ENCODE results near the gene PLOD1. TPM values are rescaled to one million over a fixed set of nuclear protein-coding genes. Genes with fewer than 3 reads are reported as not detected.
"Not testable (repeated sequence)": the region's sequence is repeated elsewhere in the genome, so short reads cannot be mapped to it uniquely, and the experiment has no call there.

PLOD1 gene
- polyA plus RNA-seq, 2 of the 4 experiments (the other 2 are of a cell fraction), result 53.8 to 83.9 TPM

DNA sequence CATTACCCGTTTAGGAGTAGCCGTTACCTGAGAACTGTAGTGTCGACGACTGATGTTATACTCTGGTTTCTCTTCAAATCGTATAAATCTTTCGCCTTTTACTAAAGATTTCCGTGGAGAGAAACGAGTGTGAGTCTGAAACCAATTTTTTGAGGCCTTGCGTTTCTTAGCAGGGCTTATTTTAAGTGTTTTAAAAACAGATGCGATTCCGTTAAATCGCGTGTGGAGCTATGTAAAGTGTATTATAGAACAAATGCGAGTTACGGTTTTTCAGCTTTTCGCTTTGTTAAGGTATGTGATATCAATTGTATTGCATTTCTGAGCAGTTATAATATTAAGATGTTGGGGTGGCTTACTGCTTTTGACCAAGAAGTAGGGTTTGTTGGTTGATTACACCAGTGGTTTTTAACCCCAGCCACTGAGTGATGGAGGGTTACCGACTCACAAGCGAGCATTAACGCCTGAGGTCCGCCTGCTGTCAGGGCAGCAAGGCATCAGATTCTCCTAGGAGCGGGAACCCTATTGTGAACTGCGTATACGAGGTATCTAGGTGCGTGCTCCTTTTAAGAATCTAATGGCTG, 26.3 kb upstream of the PLOD1 start (continued):
- TF ChIP-seq, protein P1, sequence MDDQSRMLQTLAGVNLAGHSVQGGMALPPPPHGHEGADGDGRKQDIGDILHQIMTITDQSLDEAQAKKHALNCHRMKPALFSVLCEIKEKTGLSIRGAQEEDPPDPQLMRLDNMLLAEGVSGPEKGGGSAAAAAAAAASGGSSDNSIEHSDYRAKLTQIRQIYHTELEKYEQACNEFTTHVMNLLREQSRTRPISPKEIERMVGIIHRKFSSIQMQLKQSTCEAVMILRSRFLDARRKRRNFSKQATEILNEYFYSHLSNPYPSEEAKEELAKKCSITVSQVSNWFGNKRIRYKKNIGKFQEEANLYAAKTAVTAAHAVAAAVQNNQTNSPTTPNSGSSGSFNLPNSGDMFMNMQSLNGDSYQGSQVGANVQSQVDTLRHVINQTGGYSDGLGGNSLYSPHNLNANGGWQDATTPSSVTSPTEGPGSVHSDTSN (IDR thresholded peaks at IDR 0.05), result peak; percentile 89
- TF ChIP-seq ESRRA (IDR thresholded peaks at IDR 0.05; ENCODE audit: borderline replicate concordance, low read length) (no peak), RNF2 (IDR thresholded peaks at IDR 0.05; ENCODE audit: borderline replicate concordance, low read depth) (no peak), JUN (IDR thresholded peaks at IDR 0.05) (peak; percentile 100), ZSCAN20 (CRISPR knock-in tag; IDR thresholded peaks at IDR 0.05) (peak; percentile 50; the same call in 1 of the 2 replicates), HOXB5 (CRISPR knock-in tag; IDR thresholded peaks at IDR 0.05) (peak; percentile 87), FOSB (CRISPR knock-in tag; IDR thresholded peaks at IDR 0.05) (peak; percentile 99), RARB (CRISPR knock-in tag; IDR thresholded peaks at IDR 0.05) (peak; percentile 99), HOXA7 (CRISPR knock-in tag; IDR thresholded peaks at IDR 0.05) (peak; percentile 99), NFE2L2 (conservative IDR thresholded peaks at IDR 0.05; ENCODE audit: low read length) (no peak), TP53 (CRISPR knock-in tag; IDR thresholded peaks at IDR 0.05) (peak; percentile 99)
- TF ChIP-seq, protein P2, sequence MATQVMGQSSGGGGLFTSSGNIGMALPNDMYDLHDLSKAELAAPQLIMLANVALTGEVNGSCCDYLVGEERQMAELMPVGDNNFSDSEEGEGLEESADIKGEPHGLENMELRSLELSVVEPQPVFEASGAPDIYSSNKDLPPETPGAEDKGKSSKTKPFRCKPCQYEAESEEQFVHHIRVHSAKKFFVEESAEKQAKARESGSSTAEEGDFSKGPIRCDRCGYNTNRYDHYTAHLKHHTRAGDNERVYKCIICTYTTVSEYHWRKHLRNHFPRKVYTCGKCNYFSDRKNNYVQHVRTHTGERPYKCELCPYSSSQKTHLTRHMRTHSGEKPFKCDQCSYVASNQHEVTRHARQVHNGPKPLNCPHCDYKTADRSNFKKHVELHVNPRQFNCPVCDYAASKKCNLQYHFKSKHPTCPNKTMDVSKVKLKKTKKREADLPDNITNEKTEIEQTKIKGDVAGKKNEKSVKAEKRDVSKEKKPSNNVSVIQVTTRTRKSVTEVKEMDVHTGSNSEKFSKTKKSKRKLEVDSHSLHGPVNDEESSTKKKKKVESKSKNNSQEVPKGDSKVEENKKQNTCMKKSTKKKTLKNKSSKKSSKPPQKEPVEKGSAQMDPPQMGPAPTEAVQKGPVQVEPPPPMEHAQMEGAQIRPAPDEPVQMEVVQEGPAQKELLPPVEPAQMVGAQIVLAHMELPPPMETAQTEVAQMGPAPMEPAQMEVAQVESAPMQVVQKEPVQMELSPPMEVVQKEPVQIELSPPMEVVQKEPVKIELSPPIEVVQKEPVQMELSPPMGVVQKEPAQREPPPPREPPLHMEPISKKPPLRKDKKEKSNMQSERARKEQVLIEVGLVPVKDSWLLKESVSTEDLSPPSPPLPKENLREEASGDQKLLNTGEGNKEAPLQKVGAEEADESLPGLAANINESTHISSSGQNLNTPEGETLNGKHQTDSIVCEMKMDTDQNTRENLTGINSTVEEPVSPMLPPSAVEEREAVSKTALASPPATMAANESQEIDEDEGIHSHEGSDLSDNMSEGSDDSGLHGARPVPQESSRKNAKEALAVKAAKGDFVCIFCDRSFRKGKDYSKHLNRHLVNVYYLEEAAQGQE (IDR thresholded peaks at IDR 0.05), result peak; percentile 90
- TF ChIP-seq, protein P3, sequence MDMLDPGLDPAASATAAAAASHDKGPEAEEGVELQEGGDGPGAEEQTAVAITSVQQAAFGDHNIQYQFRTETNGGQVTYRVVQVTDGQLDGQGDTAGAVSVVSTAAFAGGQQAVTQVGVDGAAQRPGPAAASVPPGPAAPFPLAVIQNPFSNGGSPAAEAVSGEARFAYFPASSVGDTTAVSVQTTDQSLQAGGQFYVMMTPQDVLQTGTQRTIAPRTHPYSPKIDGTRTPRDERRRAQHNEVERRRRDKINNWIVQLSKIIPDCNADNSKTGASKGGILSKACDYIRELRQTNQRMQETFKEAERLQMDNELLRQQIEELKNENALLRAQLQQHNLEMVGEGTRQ (IDR thresholded peaks at IDR 0.05), result no peak

- H3K9me3 ChIP-seq; ATAC-seq; H3K4me2 ChIP-seq; H3K4me1 ChIP-seq; FAIRE-seq; DNase-seq (ENCODE audit: low read depth in 1 of 2, low spot score in 1 of 2); H3K4me3 ChIP-seq: not testable (repeated sequence)
- peak overlapping the region in 1 of 2 experiments; percentile 96; a peak in 1 of 6 replicates for H3K27ac ChIP-seq
- WGBS (ENCODE audit: missing lambda C conversion rate), result 91% methylated on average over 6 of the region's 6 CpGs
- CTCF ChIA-PET, result interaction anchor here (2.4 to 4.7 kb wide), 2 partner anchors 56 to 72 kb away, joined by 6 to 19 read pairs; no protein-coding TSS in a partner anchor
- POLR2A ChIA-PET, result interaction anchor here (3.9 kb wide), 2 partner anchors 56 to 70 kb away, joined by 45 to 80 read pairs; partner anchors contain the start of gene MFN2
Observed at GRCh38 chr1:11910914-11911228, 23.6 kb upstream of the PLOD1 start.

DNA sequence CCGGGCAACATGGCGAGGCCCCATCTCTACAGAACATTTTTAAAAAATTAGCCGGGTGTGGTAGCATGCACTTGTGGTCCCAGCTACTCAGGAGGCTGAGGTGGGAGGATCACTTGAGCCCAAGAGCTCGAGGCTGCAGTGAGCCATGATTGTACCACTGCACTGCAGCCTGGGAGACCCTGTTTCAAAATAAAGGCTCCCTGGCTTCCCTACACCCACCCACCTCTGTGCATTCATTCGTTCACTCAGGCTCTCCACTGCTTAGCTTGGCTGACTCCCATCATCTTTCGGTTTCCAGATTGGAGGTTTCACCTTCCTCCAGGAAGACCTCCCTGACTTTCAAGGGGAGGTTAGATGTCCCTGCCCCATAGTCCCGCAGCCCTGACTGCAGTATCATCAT, 22.5 kb upstream of the PLOD1 start:
- FAIRE-seq (no peak), DNase-seq (ENCODE audit: low read depth in 1 of 2, low spot score in 1 of 2) (no peak), ATAC-seq (no peak)
- TF ChIP-seq ATOH8 (CRISPR knock-in tag; IDR thresholded peaks at IDR 0.05; ENCODE audit: low read depth), result no peak
- no peak for TF ChIP-seq BHLHE40 (IDR thresholded peaks at IDR 0.05; ENCODE audit: low read depth, low read length)
- TF ChIP-seq CHD2 (IDR thresholded peaks at IDR 0.05; ENCODE audit: low read length, partially characterized antibody), result no peak
- TF ChIP-seq, protein P3 (IDR thresholded peaks at IDR 0.05), result no peak
- no peak for TF ChIP-seq HOXB13 (CRISPR knock-in tag; IDR thresholded peaks at IDR 0.05; ENCODE audit: low read depth)
- no peak for TF ChIP-seq ZSCAN20 (CRISPR knock-in tag; IDR thresholded peaks at IDR 0.05)
- no peak for TF ChIP-seq EHMT2 (IDR thresholded peaks at IDR 0.05; ENCODE audit: low read depth)
- TF ChIP-seq RAD21 (conservative IDR thresholded peaks at IDR 0.05 in 1 of 2, IDR thresholded peaks at IDR 0.05 in 1 of 2), result no peak
- no peak for TF ChIP-seq SREBF2 (IDR thresholded peaks at IDR 0.05)
- TF ChIP-seq HOXB5 (CRISPR knock-in tag; IDR thresholded peaks at IDR 0.05), result no peak
- no peak for TF ChIP-seq HEYL (CRISPR knock-in tag; IDR thresholded peaks at IDR 0.05)
- TF ChIP-seq RCOR1 (IDR thresholded peaks at IDR 0.05; ENCODE audit: low read depth, low read length), result no peak
- no peak for TF ChIP-seq HDAC2 (IDR thresholded peaks at IDR 0.05)
- no peak for TF ChIP-seq CBX2 (IDR thresholded peaks at IDR 0.05; ENCODE audit: borderline replicate concordance, low read depth)
- no peak for TF ChIP-seq RNF2 (IDR thresholded peaks at IDR 0.05; ENCODE audit: borderline replicate concordance, low read depth)
- no peak for TF ChIP-seq GATA3 (IDR thresholded peaks at IDR 0.05; ENCODE audit: borderline replicate concordance)
- no peak for TF ChIP-seq MAFK (IDR thresholded peaks at IDR 0.05; ENCODE audit: partially characterized antibody)
- no peak for TF ChIP-seq RARB (CRISPR knock-in tag; IDR thresholded peaks at IDR 0.05)
- TF ChIP-seq, protein P4, sequence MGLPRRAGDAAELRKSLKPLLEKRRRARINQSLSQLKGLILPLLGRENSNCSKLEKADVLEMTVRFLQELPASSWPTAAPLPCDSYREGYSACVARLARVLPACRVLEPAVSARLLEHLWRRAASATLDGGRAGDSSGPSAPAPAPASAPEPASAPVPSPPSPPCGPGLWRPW (IDR thresholded peaks at IDR 0.05), result no peak
- H3K27ac ChIP-seq, result no peak overlapping the region
- no peak overlapping the region for H3K4me2 ChIP-seq
- POLR2A ChIA-PET, result interaction anchor here (1.2 kb wide), 1 partner anchor 15 kb away, joined by 3 read pairs; the partner anchor contains the start of gene KIAA2013
- H3K9me3 ChIP-seq, result no peaks in the 10 kb centered on the region
- WGBS (ENCODE audit: missing lambda C conversion rate), result 85% methylated on average over 6 of the region's 7 CpGs
- H3K4me3 ChIP-seq, result no peak overlapping the region
- CTCF ChIA-PET, result interaction anchor here (1.2 kb wide), 1 partner anchor 55 kb away, joined by 3 read pairs; no protein-coding TSS in a partner anchor
- H3K4me1 ChIP-seq, result peaks cover 4% of the 10 kb centered on the region; the same call in 1 of the 3 replicates

Measured in A549 (cell line).